Activated CD4-positive, alpha-beta T cell treated with anti-CD3 and anti-CD28 coated beads, Interleukin-2, amount 50 U/mL, for 16 hours (primary cell): ENCODE results near the gene MIB2.
"Not testable (repeated sequence)": the region's sequence is repeated elsewhere in the genome, so short reads cannot be mapped to it uniquely, and the experiment has no call there.

Experiments
- DNase-seq: peaks from one replicate; pipeline ENCODE4 v3.0.0-alpha.2; 2020

MIB2 gene

GRCh38 chr1:1628754-1629429, 13.6 kb downstream of the MIB2 start:
- peak; percentile 46 for DNase-seq

- peak; percentile 64 for DNase-seq
These were observed 14.3 kb downstream of the MIB2 start for GRCh38 chr1:1629430-1630190.

GRCh38 chr1:1630191-1630964, 15.1 kb downstream of the MIB2 start:
- peak; percentile 94 for DNase-seq

GRCh38 chr1:1630965-1631781, 15.9 kb downstream of the MIB2 start:
- DNase-seq = no peak

GRCh38 chr1:1631782-1632420, 16.6 kb downstream of the MIB2 start, which contains the start of gene MMP23B:
Gene MMP23B (plus strand): TSS chr1:1632173. CDS start chr1:1632219, 46 bp downstream.
- no peak for DNase-seq

GRCh38 chr1:1633409-1633808, 18.1 kb downstream of the MIB2 start:
- DNase-seq = not testable (repeated sequence)

- DNase-seq = not testable (repeated sequence)
These were observed 19.3 kb downstream of the MIB2 start for GRCh38 chr1:1634613-1635012.

- not testable (repeated sequence) for DNase-seq
These were observed 21.6 kb downstream of the MIB2 start for GRCh38 chr1:1636621-1637478.

GRCh38 chr1:1637479-1637875, 22.2 kb downstream of the MIB2 start:
- DNase-seq = not testable (repeated sequence)

GRCh38 chr1:1638528-1638927, 23.2 kb downstream of the MIB2 start:
- DNase-seq = not testable (repeated sequence)

- not testable (repeated sequence) for DNase-seq
These were observed 24.1 kb downstream of the MIB2 start for GRCh38 chr1:1639368-1639767.

GRCh38 chr1:1640081-1640480, 24.8 kb downstream of the MIB2 start:
- not testable (repeated sequence) for DNase-seq

GRCh38 chr1:1640711-1641461, 25.6 kb downstream of the MIB2 start:
- DNase-seq = not testable (repeated sequence)

GRCh38 chr1:1646326-1646725, 31.0 kb downstream of the MIB2 start:
- DNase-seq = not testable (repeated sequence)

GRCh38 chr1:1647567-1648241, 32.4 kb downstream of the MIB2 start:
- DNase-seq = not testable (repeated sequence)

- not testable (repeated sequence) for DNase-seq
These were observed 33.0 kb downstream of the MIB2 start for GRCh38 chr1:1648265-1648664.

- peak; percentile 97 for DNase-seq
These were observed 43.6 kb downstream of the MIB2 start, which contains the start of gene CDK11B for GRCh38 chr1:1658583-1659549. Gene CDK11B (minus strand): TSS chr1:1659004. CDS start chr1:1657485, 1,519 bp downstream.

- DNase-seq = not testable (repeated sequence)
These were observed 47.1 kb downstream of the MIB2 start for GRCh38 chr1:1662392-1662791.
